Mesendoderm (in vitro differentiated cells): Measurements from ENCODE around the gene DNAH8.

Experiments used
- DNase-seq: peaks from one replicate; pipeline ENCODE4 v3.0.0; 2013
- H2AK5ac ChIP-seq: 2 replicates; pipeline ENCODE4 v1.6.1; 2013; ENCODE audit warnings: low read length, inconsistent platforms
- H2BK120ac ChIP-seq: 2 replicates; pipeline ENCODE4 v1.6.1; 2013; ENCODE audit warnings: low read depth, mild to moderate bottlenecking, low read length, moderate library complexity, mixed read lengths
- H2BK15ac ChIP-seq: replicated peaks from 2 replicates; pipeline ENCODE4 v1.6.1; 2013; ENCODE audit warnings: low read depth, mild to moderate bottlenecking, moderate library complexity
- H2BK5ac ChIP-seq: 2 replicates; pipeline ENCODE4 v1.6.1; 2013; ENCODE audit warnings: low read length, inconsistent platforms
- H3K18ac ChIP-seq: 2 replicates; pipeline ENCODE4 v1.6.1; 2013; ENCODE audit warnings: mild to moderate bottlenecking, low read length, mixed read lengths
- H3K23ac ChIP-seq: one replicate; pipeline ENCODE4 v1.6.1; 2013; ENCODE audit warnings: low read length
- H3K27ac ChIP-seq: 2 replicates; pipeline ENCODE4 v1.5.1; 2013; ENCODE audit warnings: low read depth, mild to moderate bottlenecking, inconsistent platforms, low read length, moderate library complexity
- H3K27me3 ChIP-seq: 2 replicates; pipeline ENCODE4 v1.6.1; 2013; ENCODE audit warnings: low read length, control low read depth, mild to moderate bottlenecking, inconsistent platforms; ENCODE audit not compliant: insufficient read depth, poor library complexity
- H3K36me3 ChIP-seq: 2 replicates; pipeline ENCODE4 v1.6.1; 2013; ENCODE audit warnings: low read length, inconsistent platforms; ENCODE audit not compliant: control insufficient read depth, insufficient read depth
- H3K4ac ChIP-seq: one replicate; pipeline ENCODE4 v1.6.1; 2013; ENCODE audit warnings: low read depth, mild to moderate bottlenecking, low read length, moderate library complexity
- H3K4me1 ChIP-seq: 2 replicates; pipeline ENCODE4 v1.6.1; 2013; ENCODE audit warnings: low read depth, low read length, inconsistent platforms; ENCODE audit not compliant: control insufficient read depth
- H3K4me2 ChIP-seq: 2 replicates; pipeline ENCODE4 v1.6.1; 2013; ENCODE audit warnings: low read length
- H3K4me3 ChIP-seq: 2 replicates; pipeline ENCODE4 v1.5.1; 2013; ENCODE audit warnings: mild to moderate bottlenecking, low read length
- H3K56ac ChIP-seq: one replicate; pipeline ENCODE4 v1.6.1; 2013; ENCODE audit warnings: low read length
- H3K79me1 ChIP-seq: 2 replicates; pipeline ENCODE4 v1.6.1; 2013; ENCODE audit warnings: low read length, inconsistent platforms
- H3K79me2 ChIP-seq: 2 replicates; pipeline ENCODE4 v1.6.1; 2013; ENCODE audit warnings: mild to moderate bottlenecking, low read length; ENCODE audit not compliant: control insufficient read depth, insufficient read depth
- H3K9ac ChIP-seq: 2 replicates; pipeline ENCODE4 v1.6.1; 2013; ENCODE audit warnings: low read length, inconsistent platforms
- H4K5ac ChIP-seq: one replicate; pipeline ENCODE4 v1.6.1; 2013; ENCODE audit warnings: low read length
- H4K8ac ChIP-seq: one replicate; pipeline ENCODE4 v1.6.1; 2013; ENCODE audit warnings: low read depth, mild to moderate bottlenecking, control low read depth, low read length, moderate library complexity
- WGBS: extraction: QIAGEN DNeasy Blood & Tissue Kit; methylation state at CpG from one replicate; pipeline ENCODE4 v1.1.7; 2013; ENCODE audit warnings: low lambda C conversion rate, missing lambda C conversion rate; ENCODE audit not compliant: insufficient coverage; ENCODE audit errors: extremely low coverage; 5-methylcytosine and 5-hydroxymethylcytosine counted together

Gene DNAH8

GRCh38 chr6:38803129-38803528 is 88.0 kb downstream of the DNAH8 start:
- no peaks in the 10 kb centered on the region for H3K36me3 ChIP-seq
- no CpG with 5 or more reads among the region's 3 CpGs for WGBS
- no peak for DNase-seq

GRCh38 chr6:38804358-38804757 is 89.2 kb downstream of the DNAH8 start:
- Histone ChIP-seq H3K4me2 (no peak overlapping the region), H2BK120ac (no peak overlapping the region), H3K27me3 (no peaks in the 10 kb centered on the region), H3K4me3 (no peak overlapping the region), H3K4ac (no peak overlapping the region), H2BK15ac (no peak overlapping the region), H3K79me1 (no peaks in the 10 kb centered on the region), H3K4me1 (no peaks in the 10 kb centered on the region), H3K9ac (no peak overlapping the region), H3K36me3 (no peaks in the 10 kb centered on the region), H2BK5ac (no peak overlapping the region), H3K27ac (no peak overlapping the region), H4K8ac (no peak overlapping the region), H3K23ac (no peak overlapping the region), H3K18ac (no peak overlapping the region), H4K5ac (no peak overlapping the region), H3K56ac (no peak overlapping the region), H3K79me2 (no peaks in the 10 kb centered on the region), H2AK5ac (no peak overlapping the region)
- WGBS, result no CpG with 5 or more reads among the region's 4 CpGs
- no peak for DNase-seq

More at GRCh38 chr6:38803129-38803528, 88.0 kb downstream of the DNAH8 start:
- Histone ChIP-seq H3K79me1 (no peaks in the 10 kb centered on the region), H3K4me1 (no peaks in the 10 kb centered on the region), H3K27me3 (no peaks in the 10 kb centered on the region), H3K79me2 (no peaks in the 10 kb centered on the region), H2BK5ac (no peak overlapping the region), H4K5ac (no peak overlapping the region), H2BK15ac (no peak overlapping the region), H3K18ac (no peak overlapping the region), H2BK120ac (no peak overlapping the region), H3K4me3 (no peak overlapping the region), H3K27ac (no peak overlapping the region), H4K8ac (no peak overlapping the region), H3K23ac (no peak overlapping the region), H3K4ac (no peak overlapping the region), H3K4me2 (no peak overlapping the region), H3K9ac (no peak overlapping the region), H3K56ac (no peak overlapping the region), H2AK5ac (no peak overlapping the region)

- Histone ChIP-seq H2AK5ac (no peak overlapping the region), H2BK120ac (no peak overlapping the region), H3K79me1 (no peaks in the 10 kb centered on the region), H3K4me3 (no peak overlapping the region), H3K23ac (no peak overlapping the region), H4K5ac (no peak overlapping the region), H3K27me3 (no peaks in the 10 kb centered on the region), H2BK5ac (no peak overlapping the region), H3K9ac (no peak overlapping the region), H3K4ac (no peak overlapping the region), H3K4me2 (no peak overlapping the region), H3K79me2 (no peaks in the 10 kb centered on the region), H3K27ac (no peak overlapping the region), H3K4me1 (no peaks in the 10 kb centered on the region), H3K36me3 (no peaks in the 10 kb centered on the region), H3K56ac (no peak overlapping the region), H2BK15ac (no peak overlapping the region), H3K18ac (no peak overlapping the region), H4K8ac (no peak overlapping the region)
- WGBS, result no CpG with 5 or more reads among the region's 4 CpGs
- DNase-seq, result no peak
Measured at GRCh38 chr6:38805127-38805655, 90.1 kb downstream of the DNAH8 start.

DNA sequence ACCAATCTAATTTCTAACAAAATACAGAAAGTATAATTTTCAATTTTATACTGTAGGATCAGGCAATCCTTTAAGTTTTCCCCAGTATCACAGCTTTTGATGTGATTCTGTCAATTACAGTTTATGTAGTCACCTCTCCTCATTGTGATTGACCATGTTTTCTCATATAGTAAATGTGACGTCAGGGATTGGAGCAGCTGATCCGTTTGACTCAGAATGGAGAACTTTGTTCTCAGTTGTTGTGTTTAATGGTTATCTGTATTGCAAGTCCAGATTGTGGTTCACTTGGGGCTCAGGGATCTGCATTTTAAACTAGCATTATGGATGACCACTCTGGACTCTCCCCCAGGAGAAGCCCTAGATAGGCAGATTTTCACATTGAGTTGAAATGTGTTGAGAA is 90.6 kb downstream of the DNAH8 start:
- H3K18ac ChIP-seq, result no peak overlapping the region
- no peak overlapping the region for H2AK5ac ChIP-seq
- no peaks in the 10 kb centered on the region for H3K79me1 ChIP-seq
- H2BK120ac ChIP-seq, result no peak overlapping the region
- H3K36me3 ChIP-seq, result no peaks in the 10 kb centered on the region
- no peak overlapping the region for H3K4ac ChIP-seq
- no peak overlapping the region for H2BK15ac ChIP-seq
- H3K4me3 ChIP-seq, result no peak overlapping the region
- no peak overlapping the region for H4K8ac ChIP-seq
- H4K5ac ChIP-seq, result no peak overlapping the region
- no peaks in the 10 kb centered on the region for H3K27me3 ChIP-seq
- H2BK5ac ChIP-seq, result no peak overlapping the region
- no peaks in the 10 kb centered on the region for H3K79me2 ChIP-seq
- no peak overlapping the region for H3K27ac ChIP-seq
- H3K4me2 ChIP-seq, result no peak overlapping the region
- no CpG with 5 or more reads among the region's 2 CpGs for WGBS
- no peak overlapping the region for H3K56ac ChIP-seq
- no peak overlapping the region for H3K23ac ChIP-seq
- H3K4me1 ChIP-seq, result no peaks in the 10 kb centered on the region
- no peak overlapping the region for H3K9ac ChIP-seq
- no peak for DNase-seq

- Histone ChIP-seq H3K4me1 (no peaks in the 10 kb centered on the region), H3K27me3 (no peaks in the 10 kb centered on the region), H2BK120ac (no peak overlapping the region), H4K5ac (no peak overlapping the region), H3K79me1 (no peaks in the 10 kb centered on the region), H3K36me3 (no peaks in the 10 kb centered on the region), H3K18ac (no peak overlapping the region), H2BK5ac (no peak overlapping the region), H4K8ac (no peak overlapping the region), H2AK5ac (no peak overlapping the region), H3K4me3 (no peak overlapping the region), H3K4me2 (no peak overlapping the region), H3K79me2 (no peaks in the 10 kb centered on the region), H3K9ac (no peak overlapping the region), H3K23ac (no peak overlapping the region), H2BK15ac (no peak overlapping the region), H3K56ac (no peak overlapping the region), H3K4ac (no peak overlapping the region), H3K27ac (no peak overlapping the region)
- DNase-seq, result no peak
- WGBS, result no CpG with 5 or more reads among the region's 2 CpGs
Measured at GRCh38 chr6:38806271-38806670, 91.2 kb downstream of the DNAH8 start.

GRCh38 chr6:38806833-38807232 is 91.7 kb downstream of the DNAH8 start:
- H2AK5ac ChIP-seq, result no peak overlapping the region
- no peaks in the 10 kb centered on the region for H3K36me3 ChIP-seq

More at GRCh38 chr6:38806833-38807232, 91.7 kb downstream of the DNAH8 start:
- H3K4me3 ChIP-seq, result no peak overlapping the region
- no peak overlapping the region for H2BK120ac ChIP-seq
- no peak overlapping the region for H3K9ac ChIP-seq
- H3K79me1 ChIP-seq, result no peaks in the 10 kb centered on the region
- no peak overlapping the region for H3K23ac ChIP-seq
- H3K27ac ChIP-seq, result no peak overlapping the region
- no peaks in the 10 kb centered on the region for H3K27me3 ChIP-seq
- no peaks in the 10 kb centered on the region for H3K4me1 ChIP-seq
- no peak overlapping the region for H3K18ac ChIP-seq
- no peak overlapping the region for H3K4ac ChIP-seq
- no CpG with 5 or more reads among the region's 3 CpGs for WGBS
- no peak for DNase-seq
- no peak overlapping the region for H4K8ac ChIP-seq
- no peaks in the 10 kb centered on the region for H3K79me2 ChIP-seq
- no peak overlapping the region for H2BK5ac ChIP-seq
- no peak overlapping the region for H2BK15ac ChIP-seq
- H3K4me2 ChIP-seq, result no peak overlapping the region
- H3K56ac ChIP-seq, result no peak overlapping the region
- no peak overlapping the region for H4K5ac ChIP-seq
